Measurements from ENCODE around the gene CADM2. TPM values are rescaled to one million over a fixed set of nuclear protein-coding genes. Genes with fewer than 3 reads are reported as not detected.

CADM2 gene
- total RNA-seq, 1 experiment from 2014 or later: not detected

- TF ChIP-seq REST (IDR thresholded peaks at IDR 0.05; ENCODE audit: low read depth) (no peak), FOSL1 (IDR thresholded peaks at IDR 0.05; ENCODE audit: low read depth) (no peak), CEBPB (IDR thresholded peaks at IDR 0.05; ENCODE audit: low read depth) (no peak)
Observed at GRCh38 chr3:85185495-85185894, 226.7 kb downstream of the CADM2 start (continued).

- Histone ChIP-seq H3K4me1 (ENCODE audit: control insufficient read depth in 1 of 2, insufficient read depth in 2 of 2, low read length in 2 of 2) (no peaks in the 10 kb centered on the region), H3K4me2 (ENCODE audit: low read length) (no peak overlapping the region), H3K9me2 (ENCODE audit: insufficient read depth) (no peaks in the 10 kb centered on the region), H3K9ac (ENCODE audit: low read length) (no peak overlapping the region), H3K36me3 (ENCODE audit: control insufficient read depth in 1 of 2, insufficient read depth in 2 of 2, low read length in 2 of 2) (no peaks in the 10 kb centered on the region), H3K27ac (ENCODE audit: low read depth, low read length) (no peak overlapping the region), H4K20me1 (ENCODE audit: insufficient read depth) (no peaks in the 10 kb centered on the region), H3K27me3 (ENCODE audit: insufficient read depth, low read length) (no peaks in the 10 kb centered on the region), H3K4me3 (replicated peaks in 1 of 2; ENCODE audit: low read depth in 1 of 2, low read length in 2 of 2) (no peak overlapping the region), H2AFZ (ENCODE audit: low read depth, low read length, poor library complexity, severe bottlenecking) (no peak overlapping the region), H3K79me2 (ENCODE audit: insufficient read depth, low read length) (no peaks in the 10 kb centered on the region), H3K9me3 (ENCODE audit: control insufficient read depth in 1 of 2, insufficient read depth in 1 of 2, low read depth in 1 of 2, low read length in 2 of 2) (peaks cover 5 to 18% of the 10 kb centered on the region in 2 experiments; a peak in 2 of 4 replicates)
- RAD21 ChIA-PET (ENCODE audit: low non-redundant PET in 1 of 2, low total read pairs in 2 of 2, uncharacterized antibody in 2 of 2, unreplicated experiment in 2 of 2): no interaction called here
- DNase-seq (ENCODE audit: low read depth, low spot score) (no peak), ATAC-seq (no peak)
- intact Hi-C loops (cut with micrococcal nuclease): no loop called here
- TF ChIP-seq EZH2 (IDR thresholded peaks at IDR 0.05): no peak
- TF ChIP-seq RAD21 (IDR thresholded peaks at IDR 0.05; ENCODE audit: low read depth): no peak
- no peak for TF ChIP-seq YY1 (IDR thresholded peaks at IDR 0.05; ENCODE audit: extremely low read depth, insufficient replicate concordance, low read depth, low read length)
- TF ChIP-seq SRF (IDR thresholded peaks at IDR 0.05; ENCODE audit: low read depth): no peak
- TF ChIP-seq POLR2A (IDR thresholded peaks at IDR 0.05; ENCODE audit: borderline replicate concordance, extremely low read depth, insufficient read depth, insufficient read length): no peak
- no peak for TF ChIP-seq ZBTB33 (IDR thresholded peaks at IDR 0.05; ENCODE audit: extremely low read depth, insufficient replicate concordance, low read length)
- TF ChIP-seq POLR2AphosphoS5 (IDR thresholded peaks at IDR 0.05; ENCODE audit: low read depth, low read length): no peak
- TF ChIP-seq JUND (IDR thresholded peaks at IDR 0.05): no peak
- no peak for TF ChIP-seq SIN3A (IDR thresholded peaks at IDR 0.05; ENCODE audit: low read depth)
- TF ChIP-seq FOSL1 (IDR thresholded peaks at IDR 0.05; ENCODE audit: low read depth): no peak
- TF ChIP-seq SP1 (IDR thresholded peaks at IDR 0.05; ENCODE audit: low read depth): no peak
- no peak for TF ChIP-seq CBX3 (IDR thresholded peaks at IDR 0.05; ENCODE audit: low read depth)
- no peak for TF ChIP-seq EGR1 (IDR thresholded peaks at IDR 0.05; ENCODE audit: low read depth)
- no peak for TF ChIP-seq MAX (IDR thresholded peaks at IDR 0.05)
- no TSS peak for BruUV-seq (replicated peaks)
- POLR2A ChIA-PET: no interaction called here
- CTCF ChIA-PET: no interaction called here
Observed at GRCh38 chr3:85189731-85190130, 230.9 kb downstream of the CADM2 start.
